HEK293 (cell line): ENCODE results near the gene CIB1.

Source experiments
- ELK4 ChIP-seq: IDR thresholded peaks from 2 replicates; pipeline ENCODE4 v1.6.1; 2011; ENCODE audit warnings: mild to moderate bottlenecking, low read depth, low read length, borderline replicate concordance
- HIC1 ChIP-seq: fragments of 450-650 bp; formaldehyde crosslinking; IDR thresholded peaks from 2 replicates; pipeline ENCODE4 v1.5.1; 2016; ENCODE audit warnings: missing biosample characterization, missing genetic modification characterization
- INSM2 ChIP-seq: fragments of 450-650 bp; formaldehyde crosslinking; IDR thresholded peaks from 2 replicates; pipeline ENCODE4 v1.5.1; 2016; ENCODE audit warnings: missing biosample characterization, missing genetic modification characterization
- MEIS1 ChIP-seq: sonication (generic); formaldehyde crosslinking; IDR thresholded peaks from 2 replicates; pipeline ENCODE4 v1.8.1; 2022; ENCODE audit warnings: missing genetic modification reagents, mild to moderate bottlenecking, borderline replicate concordance
- OSR2 ChIP-seq: fragments of 450-650 bp; formaldehyde crosslinking; IDR thresholded peaks from 2 replicates; pipeline ENCODE4 v1.5.1; 2016; ENCODE audit warnings: missing biosample characterization, missing genetic modification characterization
- SETDB1 ChIP-seq: IDR thresholded peaks from one replicate; pipeline ENCODE4 v1.6.1; 2017; ENCODE audit warnings: mild to moderate bottlenecking, low read length, moderate library complexity, mixed read lengths; ENCODE audit not compliant: insufficient read length
- WT1 ChIP-seq: fragments of 450-650 bp; formaldehyde crosslinking; IDR thresholded peaks from 2 replicates; pipeline ENCODE4 v1.5.1; 2016; ENCODE audit warnings: missing biosample characterization, missing genetic modification characterization
- ZBTB17 ChIP-seq: fragments of 450-650 bp; formaldehyde crosslinking; IDR thresholded peaks from 2 replicates; pipeline ENCODE4 v1.5.1; 2016; ENCODE audit warnings: missing biosample characterization, missing genetic modification characterization
- ZBTB49 ChIP-seq: fragments of 450-650 bp; formaldehyde crosslinking; IDR thresholded peaks from 2 replicates; pipeline ENCODE4 v1.5.1; 2016; ENCODE audit warnings: missing biosample characterization, missing genetic modification characterization, low read depth
- ZFP41 ChIP-seq: fragments of 450-650 bp; formaldehyde crosslinking; IDR thresholded peaks from 2 replicates; pipeline ENCODE4 v1.5.1; 2016; ENCODE audit warnings: missing biosample characterization, missing genetic modification characterization, borderline replicate concordance
- ZFP69B ChIP-seq: fragments of 450-650 bp; formaldehyde crosslinking; IDR thresholded peaks from 2 replicates; pipeline ENCODE4 v1.5.1; 2016; ENCODE audit warnings: missing biosample characterization, missing genetic modification characterization
- ZNF394 ChIP-seq: fragments of 450-650 bp; formaldehyde crosslinking; IDR thresholded peaks from 2 replicates; pipeline ENCODE4 v1.5.1; 2016; ENCODE audit warnings: missing biosample characterization, missing genetic modification characterization, mild to moderate bottlenecking, moderate library complexity, borderline replicate concordance
- ZNF548 ChIP-seq: fragments of 450-650 bp; formaldehyde crosslinking; IDR thresholded peaks from 2 replicates; pipeline ENCODE4 v1.5.1; 2016; ENCODE audit warnings: missing biosample characterization, missing genetic modification characterization
- ZNF558 ChIP-seq: fragments of 450-650 bp; formaldehyde crosslinking; IDR thresholded peaks from 2 replicates; pipeline ENCODE4 v1.5.1; 2016; ENCODE audit warnings: missing biosample characterization, missing genetic modification characterization
- ZNF623 ChIP-seq: fragments of 450-650 bp; formaldehyde crosslinking; IDR thresholded peaks from 2 replicates; pipeline ENCODE4 v1.5.1; 2016; ENCODE audit warnings: missing biosample characterization, missing genetic modification characterization
- ZNF629 ChIP-seq: fragments of 450-650 bp; formaldehyde crosslinking; IDR thresholded peaks from 2 replicates; pipeline ENCODE4 v1.5.1; 2017; ENCODE audit warnings: missing biosample characterization, missing genetic modification characterization
- ZNF692 ChIP-seq: fragments of 450-650 bp; formaldehyde crosslinking; IDR thresholded peaks from 2 replicates; pipeline ENCODE4 v1.5.1; 2016; ENCODE audit warnings: missing biosample characterization, missing genetic modification characterization
- ZNF768 ChIP-seq: fragments of 450-650 bp; formaldehyde crosslinking; IDR thresholded peaks from 2 replicates; pipeline ENCODE4 v1.5.1; 2018; ENCODE audit warnings: missing biosample characterization, mild to moderate bottlenecking, missing genetic modification characterization
- TF ChIP-seq, protein P1 (sequence below): fragments of 450-650 bp; formaldehyde crosslinking; IDR thresholded peaks from 2 replicates; pipeline ENCODE4 v1.5.0; 2017; ENCODE audit warnings: missing biosample characterization, missing genetic modification characterization, borderline replicate concordance
- TF ChIP-seq, protein P2 (sequence below): fragments of 450-650 bp; formaldehyde crosslinking; conservative IDR thresholded peaks from 2 replicates; pipeline ENCODE4 v1.5.1; 2016; ENCODE audit warnings: low read depth, missing biosample characterization, missing genetic modification characterization

The CIB1 gene

GRCh38 chr15:90265271-90266060 lies 31.7 kb upstream of the CIB1 start, which contains the start of gene NGRN (continued):
- peak; percentile 71 for TF ChIP-seq OSR2 (tag by site-specific recombination)
- no peak for TF ChIP-seq ZBTB49 (tag by site-specific recombination)
- TF ChIP-seq ZNF629 (tag by site-specific recombination): peak; percentile 84
- TF ChIP-seq ZFP41: no peak
- TF ChIP-seq, protein P1, sequence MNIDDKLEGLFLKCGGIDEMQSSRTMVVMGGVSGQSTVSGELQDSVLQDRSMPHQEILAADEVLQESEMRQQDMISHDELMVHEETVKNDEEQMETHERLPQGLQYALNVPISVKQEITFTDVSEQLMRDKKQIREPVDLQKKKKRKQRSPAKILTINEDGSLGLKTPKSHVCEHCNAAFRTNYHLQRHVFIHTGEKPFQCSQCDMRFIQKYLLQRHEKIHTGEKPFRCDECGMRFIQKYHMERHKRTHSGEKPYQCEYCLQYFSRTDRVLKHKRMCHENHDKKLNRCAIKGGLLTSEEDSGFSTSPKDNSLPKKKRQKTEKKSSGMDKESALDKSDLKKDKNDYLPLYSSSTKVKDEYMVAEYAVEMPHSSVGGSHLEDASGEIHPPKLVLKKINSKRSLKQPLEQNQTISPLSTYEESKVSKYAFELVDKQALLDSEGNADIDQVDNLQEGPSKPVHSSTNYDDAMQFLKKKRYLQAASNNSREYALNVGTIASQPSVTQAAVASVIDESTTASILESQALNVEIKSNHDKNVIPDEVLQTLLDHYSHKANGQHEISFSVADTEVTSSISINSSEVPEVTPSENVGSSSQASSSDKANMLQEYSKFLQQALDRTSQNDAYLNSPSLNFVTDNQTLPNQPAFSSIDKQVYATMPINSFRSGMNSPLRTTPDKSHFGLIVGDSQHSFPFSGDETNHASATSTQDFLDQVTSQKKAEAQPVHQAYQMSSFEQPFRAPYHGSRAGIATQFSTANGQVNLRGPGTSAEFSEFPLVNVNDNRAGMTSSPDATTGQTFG (tag by site-specific recombination): no peak
- no peak for TF ChIP-seq MEIS1 (CRISPR knock-in tag)
- peak; percentile 41 for TF ChIP-seq SETDB1
- TF ChIP-seq INSM2 (tag by site-specific recombination): peak; percentile 49
- no peak for TF ChIP-seq ZNF394 (tag by site-specific recombination)
- TF ChIP-seq ELK4: no peak; the same call in 1 of the 2 replicates
- 0 out of 2 replicates have a peak, but pooled peaks have one; percentile 56 for TF ChIP-seq ZFP69B (tag by site-specific recombination)
- TF ChIP-seq, protein P2, sequence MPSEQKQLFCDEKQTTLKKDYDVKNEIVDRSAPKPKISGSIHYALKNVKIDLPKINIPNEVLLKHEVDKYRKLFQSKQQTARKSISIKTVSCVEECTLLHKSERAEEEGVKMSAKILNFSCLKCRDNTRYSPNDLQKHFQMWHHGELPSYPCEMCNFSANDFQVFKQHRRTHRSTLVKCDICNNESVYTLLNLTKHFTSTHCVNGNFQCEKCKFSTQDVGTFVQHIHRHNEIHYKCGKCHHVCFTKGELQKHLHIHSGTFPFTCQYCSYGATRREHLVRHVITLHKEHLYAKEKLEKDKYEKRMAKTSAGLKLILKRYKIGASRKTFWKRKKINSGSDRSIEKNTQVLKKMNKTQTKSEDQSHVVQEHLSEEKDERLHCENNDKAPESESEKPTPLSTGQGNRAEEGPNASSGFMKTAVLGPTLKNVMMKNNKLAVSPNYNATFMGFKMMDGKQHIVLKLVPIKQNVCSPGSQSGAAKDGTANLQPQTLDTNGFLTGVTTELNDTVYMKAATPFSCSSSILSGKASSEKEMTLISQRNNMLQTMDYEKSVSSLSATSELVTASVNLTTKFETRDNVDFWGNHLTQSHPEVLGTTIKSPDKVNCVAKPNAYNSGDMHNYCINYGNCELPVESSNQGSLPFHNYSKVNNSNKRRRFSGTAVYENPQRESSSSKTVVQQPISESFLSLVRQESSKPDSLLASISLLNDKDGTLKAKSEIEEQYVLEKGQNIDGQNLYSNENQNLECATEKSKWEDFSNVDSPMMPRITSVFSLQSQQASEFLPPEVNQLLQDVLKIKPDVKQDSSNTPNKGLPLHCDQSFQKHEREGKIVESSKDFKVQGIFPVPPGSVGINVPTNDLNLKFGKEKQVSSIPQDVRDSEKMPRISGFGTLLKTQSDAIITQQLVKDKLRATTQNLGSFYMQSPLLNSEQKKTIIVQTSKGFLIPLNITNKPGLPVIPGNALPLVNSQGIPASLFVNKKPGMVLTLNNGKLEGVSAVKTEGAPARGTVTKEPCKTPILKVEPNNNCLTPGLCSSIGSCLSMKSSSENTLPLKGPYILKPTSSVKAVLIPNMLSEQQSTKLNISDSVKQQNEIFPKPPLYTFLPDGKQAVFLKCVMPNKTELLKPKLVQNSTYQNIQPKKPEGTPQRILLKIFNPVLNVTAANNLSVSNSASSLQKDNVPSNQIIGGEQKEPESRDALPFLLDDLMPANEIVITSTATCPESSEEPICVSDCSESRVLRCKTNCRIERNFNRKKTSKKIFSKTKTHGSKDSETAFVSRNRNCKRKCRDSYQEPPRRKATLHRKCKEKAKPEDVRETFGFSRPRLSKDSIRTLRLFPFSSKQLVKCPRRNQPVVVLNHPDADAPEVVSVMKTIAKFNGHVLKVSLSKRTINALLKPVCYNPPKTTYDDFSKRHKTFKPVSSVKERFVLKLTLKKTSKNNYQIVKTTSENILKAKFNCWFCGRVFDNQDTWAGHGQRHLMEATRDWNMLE (tag by site-specific recombination): peak; percentile 82
- no peak for TF ChIP-seq ZNF558 (tag by site-specific recombination)
- TF ChIP-seq ZBTB17 (tag by site-specific recombination): peak; percentile 98
- peak; percentile 80 for TF ChIP-seq ZNF692 (tag by site-specific recombination)
- no peak for TF ChIP-seq ZNF768 (tag by site-specific recombination)
- no peak for TF ChIP-seq ZNF548 (tag by site-specific recombination)
- TF ChIP-seq WT1 (tag by site-specific recombination): peak; percentile 46
- 0 out of 2 replicates have a peak, but pooled peaks have one; percentile 22 for TF ChIP-seq ZNF623 (tag by site-specific recombination)
- TF ChIP-seq HIC1: peak; percentile 75
